ENCODE results near the gene PAIP2. TPM values are rescaled to one million over a fixed set of nuclear protein-coding genes. Genes with fewer than 3 reads are reported as not detected.

Gene PAIP2
- total and polyA plus RNA-seq, 2 of the 4 experiments (the other 2 are of a cell fraction), result 41.9 to 59.5 TPM

DNA sequence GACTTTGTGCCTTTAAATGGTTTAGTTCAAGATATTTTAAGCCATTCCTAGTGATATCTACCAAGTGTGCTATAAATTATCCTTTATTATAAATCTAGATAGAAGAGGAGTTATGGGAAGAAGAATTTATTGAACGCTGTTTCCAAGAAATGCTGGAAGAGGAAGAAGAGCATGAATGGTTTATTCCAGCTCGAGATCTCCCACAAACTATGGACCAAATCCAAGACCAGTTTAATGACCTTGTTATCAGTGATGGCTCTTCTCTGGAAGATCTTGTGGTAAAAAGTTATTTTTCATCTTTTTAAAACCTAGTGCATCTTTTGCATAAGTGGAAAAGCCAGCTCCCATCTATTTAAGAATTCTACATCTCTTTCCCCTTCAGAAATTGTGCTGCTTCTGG, 22.8 kb downstream of the PAIP2 start:
- Histone ChIP-seq H3K79me1 (ENCODE audit: low read depth in 1 of 2, low read length in 2 of 2) (peaks cover 19 to 60% of the 10 kb centered on the region in 2 experiments), H3K27me3 (ENCODE audit: control insufficient read depth, insufficient read depth, low read length) (no peaks in the 10 kb centered on the region), H3K4me2 (ENCODE audit: low read depth, low read length) (no peak overlapping the region), H2AFZ (replicated peaks; ENCODE audit: low read length, poor library complexity) (no peak overlapping the region), H2AK9ac (replicated peaks; ENCODE audit: low read depth, low read length, poor library complexity) (no peak overlapping the region), H3K14ac (replicated peaks; ENCODE audit: low read depth, low read length) (no peak overlapping the region), H4K91ac (ENCODE audit: insufficient read depth, low read depth, low read length) (no peak overlapping the region), H3K27ac (ENCODE audit: insufficient read depth, low read length) (no peak overlapping the region), H3K56ac (ENCODE audit: extremely low read depth, insufficient read depth, low read length) (no peak overlapping the region), H2BK120ac (ENCODE audit: low read depth, low read length) (no peak overlapping the region), H3K4me3 (ENCODE audit: insufficient read depth, low read depth, low read length) (no peak overlapping the region), H3K18ac (ENCODE audit: low read depth, low read length) (no peak overlapping the region), H3K23ac (ENCODE audit: low read depth, low read length) (no peak overlapping the region), H2BK20ac (ENCODE audit: low read depth, low read length) (no peak overlapping the region), H4K8ac (ENCODE audit: low read depth in 2 of 2, low read length in 2 of 2) (no peak overlapping the region), H3K36me3 (ENCODE audit: control insufficient read depth, insufficient read depth, low read length) (peaks cover 30% of the 10 kb centered on the region), H3K9me3 (ENCODE audit: control insufficient read depth, insufficient read depth, low read length) (no peaks in the 10 kb centered on the region), H3K9me1 (ENCODE audit: insufficient read depth, low read length) (peaks cover 2% of the 10 kb centered on the region), H3K9ac (ENCODE audit: low read depth, low read length) (no peak overlapping the region), H3K4ac (ENCODE audit: low read depth, low read length) (no peak overlapping the region), H4K20me1 (ENCODE audit: insufficient read depth, low read length) (peaks cover 45% of the 10 kb centered on the region), H2BK15ac (ENCODE audit: low read depth, low read length) (no peak overlapping the region), H2AK5ac (ENCODE audit: low read depth, low read length) (no peak overlapping the region), H3K4me1 (ENCODE audit: control insufficient read depth, insufficient read depth, low read length) (peaks cover 4% of the 10 kb centered on the region), H4K5ac (ENCODE audit: low read depth, low read length) (no peak overlapping the region), H2BK5ac (ENCODE audit: low read depth, low read length, poor library complexity, severe bottlenecking) (no peak overlapping the region)
- in situ Hi-C loops (cut with MboI; ENCODE audit: low sequenced_read_pairs) (no loop called here), dilution Hi-C loops (cut with HindIII; ENCODE audit: low sequenced_read_pairs, unreplicated experiment) (no loop called here), intact Hi-C loops (cut with micrococcal nuclease) (no loop called here)
- ATAC-seq (ENCODE audit: low read depth), result no peak
- TF ChIP-seq MXI1 (IDR thresholded peaks at IDR 0.05; ENCODE audit: borderline replicate concordance, low read depth, low read length), result no peak
- BruUV-seq (replicated peaks), result no TSS peak
- DNase-seq, result no peak
- ChIA-PET POLR2A (ENCODE audit: unreplicated experiment) (no interaction called here), CTCF (no interaction called here)
- no CpG with 5 or more reads among the region's 2 CpGs for WGBS, 2 experiments (ENCODE audit: extremely low coverage in 2 of 2, insufficient read length in 1 of 2)

Data from IMR-90 (cell line).